NCI-H1105 (cell line): ENCODE data around the gene KRTAP20-1.

Source experiments
- DNase-seq: peaks from one replicate; lab custom pipeline; 2025; lab: John Stamatoyannopoulos, UW

Gene KRTAP20-1

DNA sequence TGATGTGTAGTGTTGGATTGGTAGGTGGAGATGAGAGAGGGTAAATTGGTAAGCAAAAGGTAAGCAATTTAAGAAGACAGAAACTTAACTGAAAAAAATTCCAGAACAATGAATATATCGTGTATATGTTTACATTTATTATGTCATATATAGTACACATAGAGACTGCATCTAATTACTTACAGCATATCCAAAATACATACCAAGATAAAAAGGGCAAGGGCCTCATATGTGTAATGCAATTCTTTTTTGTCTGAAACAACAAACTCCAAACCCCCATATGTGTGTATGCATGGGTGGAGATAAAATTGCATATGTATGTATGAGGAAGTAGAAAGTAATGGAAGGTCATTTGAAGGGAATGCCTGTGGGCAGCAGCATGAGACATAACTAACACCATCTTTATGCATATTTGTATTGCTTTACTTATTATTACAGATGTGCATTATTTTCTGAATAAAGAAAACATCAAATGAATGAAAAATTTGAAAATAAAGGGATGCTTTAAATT is 30.7 kb downstream of the KRTAP20-1 start:
- DNase-seq, result no peak

DNA sequence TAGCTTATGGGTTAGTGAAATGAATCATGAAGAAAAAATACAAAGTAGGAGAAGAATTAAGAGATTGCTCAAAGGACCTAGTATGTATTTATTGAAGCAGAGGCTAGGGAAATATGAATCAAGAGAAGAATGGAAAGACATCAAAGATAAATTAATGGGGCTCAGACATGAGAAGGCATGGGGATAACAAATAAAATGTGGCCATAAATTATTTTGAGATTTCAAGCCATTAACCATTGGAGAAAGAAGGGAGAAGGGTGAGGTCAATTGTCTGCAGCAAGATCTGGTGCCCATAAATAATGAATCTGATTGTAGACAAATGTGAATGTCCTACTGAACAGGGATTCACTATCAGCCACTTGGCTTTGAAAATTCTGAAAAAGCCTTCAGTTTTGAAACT is 36.7 kb downstream of the KRTAP20-1 start:
- no peak for DNase-seq
